Activated CD4-positive, alpha-beta T cell treated with anti-CD3 and anti-CD28 coated beads, Interleukin-2, amount 50 U/mL, for 16 hours (primary cell): ENCODE results near the gene ARSK.

Experiments
- DNase-seq: peaks from one replicate; pipeline ENCODE4 v3.0.0-alpha.2; 2020

ARSK gene, protein sequence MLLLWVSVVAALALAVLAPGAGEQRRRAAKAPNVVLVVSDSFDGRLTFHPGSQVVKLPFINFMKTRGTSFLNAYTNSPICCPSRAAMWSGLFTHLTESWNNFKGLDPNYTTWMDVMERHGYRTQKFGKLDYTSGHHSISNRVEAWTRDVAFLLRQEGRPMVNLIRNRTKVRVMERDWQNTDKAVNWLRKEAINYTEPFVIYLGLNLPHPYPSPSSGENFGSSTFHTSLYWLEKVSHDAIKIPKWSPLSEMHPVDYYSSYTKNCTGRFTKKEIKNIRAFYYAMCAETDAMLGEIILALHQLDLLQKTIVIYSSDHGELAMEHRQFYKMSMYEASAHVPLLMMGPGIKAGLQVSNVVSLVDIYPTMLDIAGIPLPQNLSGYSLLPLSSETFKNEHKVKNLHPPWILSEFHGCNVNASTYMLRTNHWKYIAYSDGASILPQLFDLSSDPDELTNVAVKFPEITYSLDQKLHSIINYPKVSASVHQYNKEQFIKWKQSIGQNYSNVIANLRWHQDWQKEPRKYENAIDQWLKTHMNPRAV

DNA sequence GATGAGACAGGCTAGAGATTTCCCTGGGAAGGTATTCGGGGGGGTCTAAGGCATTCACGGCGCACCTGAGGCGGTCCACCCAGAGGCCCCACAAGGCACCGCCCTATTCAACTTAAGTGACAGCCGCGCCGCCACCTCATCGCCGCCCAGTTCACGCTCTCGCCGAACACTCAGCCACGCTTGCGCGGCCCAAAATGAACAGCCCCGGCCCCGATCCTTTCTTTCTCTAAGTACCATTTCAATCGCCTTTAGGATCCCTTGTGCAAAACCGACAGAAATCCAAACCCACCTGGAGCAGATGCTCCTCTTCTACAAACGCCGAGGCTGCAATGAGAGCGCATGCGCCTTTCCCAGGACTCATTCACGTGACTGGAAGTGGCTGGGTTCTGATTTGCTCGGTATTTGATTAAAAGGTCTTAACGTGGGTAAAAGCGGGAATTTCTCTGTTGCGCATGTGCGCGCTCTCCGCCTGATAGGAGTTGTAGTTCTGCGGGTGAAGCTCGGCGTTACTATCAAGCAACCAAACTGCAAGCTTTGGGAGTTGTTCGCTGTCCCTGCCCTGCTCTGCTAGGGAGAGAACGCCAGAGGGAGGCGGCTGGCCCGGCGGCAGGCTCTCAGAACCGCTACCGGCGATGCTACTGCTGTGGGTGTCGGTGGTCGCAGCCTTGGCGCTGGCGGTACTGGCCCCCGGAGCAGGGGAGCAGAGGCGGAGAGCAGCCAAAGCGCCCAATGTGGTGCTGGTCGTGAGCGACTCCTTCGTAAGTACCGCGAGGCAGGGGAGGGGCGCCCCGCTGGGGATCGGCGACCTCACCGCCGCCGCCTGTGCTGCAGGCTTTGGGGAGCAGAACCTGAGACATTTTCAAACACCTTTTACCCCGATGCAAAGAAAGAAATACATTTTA lies at the start of gene ARSK, which contains the start of gene SKIC3:
Gene ARSK, plus strand, starts transcription at position 455 of the 902 bp plus-strand sequence. Its CDS starts 178 bp downstream, at position 633.
Gene SKIC3, minus strand, starts transcription at position 331 of the 902 bp plus-strand sequence. CDS start 7,827 bp downstream, outside the sequence.
- DNase-seq = peak; percentile 98

DNA sequence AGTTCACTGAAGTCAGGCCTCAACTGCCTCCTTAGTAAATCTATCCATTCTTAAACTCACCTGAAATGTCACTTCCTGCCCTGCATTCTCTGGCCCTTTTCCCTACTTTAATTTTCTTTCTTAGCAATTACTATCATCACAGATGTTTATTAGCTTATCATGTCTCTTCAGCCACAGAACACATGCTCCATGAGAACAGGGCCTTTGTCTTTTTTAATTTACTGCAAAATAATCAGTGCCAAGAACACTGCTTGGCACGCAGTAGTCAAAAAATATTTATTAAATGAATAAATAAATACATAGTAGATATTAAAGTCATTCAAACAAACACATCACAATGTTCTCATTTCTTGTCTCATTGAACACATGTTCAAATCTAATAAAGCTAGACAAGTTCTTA lies 46.4 kb upstream of the ARSK start:
- DNase-seq = no peak

DNA sequence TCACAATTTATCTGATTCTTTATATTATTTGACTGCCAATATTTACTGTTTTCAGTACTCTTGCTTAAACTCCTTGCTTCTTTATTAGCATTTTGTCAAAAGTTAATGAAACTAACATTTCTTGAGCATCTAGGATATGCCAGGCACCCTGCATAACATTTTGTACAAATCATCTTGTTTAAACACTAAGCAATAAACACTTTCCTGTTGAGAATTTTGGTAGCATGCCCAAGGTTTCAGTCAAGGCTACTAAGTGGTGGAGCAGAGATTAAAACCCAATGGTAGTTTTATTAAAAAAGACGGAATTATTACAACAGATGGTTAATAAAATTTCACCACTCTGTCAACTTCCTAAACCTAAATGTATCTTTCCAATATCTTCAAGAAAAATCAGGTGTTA lies 43.3 kb upstream of the ARSK start:
- no peak for DNase-seq

DNA sequence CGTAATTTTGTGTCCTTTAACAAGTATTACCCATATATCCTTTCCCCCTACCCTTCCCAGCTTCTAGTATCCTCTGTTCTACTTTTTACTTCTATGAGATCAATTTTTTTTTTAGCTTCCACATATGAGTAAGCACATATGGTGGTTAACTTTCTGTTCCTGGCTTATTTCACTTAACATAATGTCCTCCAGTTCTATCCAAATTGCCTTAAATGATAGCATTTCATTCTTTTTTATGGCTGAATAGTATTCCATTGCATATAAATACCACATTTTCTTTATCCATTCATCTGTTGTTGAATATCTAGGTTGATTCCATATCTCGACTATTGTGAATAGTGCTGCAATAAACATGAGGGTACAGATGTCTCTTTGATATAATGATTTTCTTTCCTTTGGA lies 36.5 kb upstream of the ARSK start:
- no peak for DNase-seq

DNA sequence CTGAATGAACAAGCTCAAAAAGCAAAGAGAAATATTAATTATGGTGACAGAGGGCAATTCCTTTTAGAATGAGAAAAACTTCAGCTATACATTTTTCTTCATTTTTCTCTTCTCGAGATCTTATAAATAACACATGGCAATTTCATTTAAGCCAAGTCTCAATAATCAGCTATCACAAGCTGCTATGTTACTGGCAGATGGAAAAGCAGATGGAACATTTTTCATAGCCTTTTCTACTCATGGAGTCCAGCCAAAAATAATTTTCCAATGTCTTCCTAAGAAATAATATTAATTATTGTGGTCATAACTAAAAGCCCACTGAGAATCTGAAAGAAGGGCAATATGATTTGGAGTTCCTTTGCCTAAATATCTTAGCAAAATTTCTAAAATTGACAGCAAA lies 35.8 kb upstream of the ARSK start:
- DNase-seq = no peak

DNA sequence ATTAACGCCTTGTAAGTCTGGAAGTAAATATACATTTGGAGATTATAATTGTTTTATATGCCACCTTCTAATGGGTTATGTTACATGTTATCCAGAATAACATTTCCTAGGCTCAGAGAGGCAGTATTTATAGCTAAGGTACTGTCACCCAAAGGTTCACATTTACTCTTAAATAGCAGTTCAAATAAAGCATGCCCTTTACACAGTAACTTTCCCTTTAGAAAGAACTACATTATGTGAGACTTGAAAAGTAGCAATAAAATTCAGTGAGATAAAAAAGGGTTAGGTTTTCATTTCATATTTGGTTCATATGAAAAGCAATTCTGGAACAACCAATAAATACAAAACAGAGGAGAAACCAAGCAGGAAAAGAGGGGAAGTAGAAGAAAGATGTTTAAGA lies 35.2 kb upstream of the ARSK start:
- no peak for DNase-seq

DNA sequence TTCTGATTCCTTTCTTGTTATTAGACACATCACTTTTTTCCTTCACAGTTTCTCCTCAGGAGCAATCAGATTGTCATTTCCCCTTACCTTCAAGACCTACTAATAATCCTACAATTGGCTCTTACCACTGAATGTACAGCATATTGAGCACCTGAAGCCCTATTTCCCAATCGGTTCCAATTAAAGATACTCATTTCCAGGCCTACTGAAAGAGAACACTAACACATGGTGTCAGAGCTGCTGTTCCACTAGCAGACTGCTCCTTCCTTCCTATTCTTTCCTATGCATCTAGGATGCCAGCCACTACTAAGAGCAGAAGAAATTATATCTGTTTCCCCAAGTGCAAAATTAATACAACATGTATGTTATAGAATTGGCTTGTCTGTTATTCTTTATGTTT lies 34.7 kb upstream of the ARSK start:
- no peak for DNase-seq

DNA sequence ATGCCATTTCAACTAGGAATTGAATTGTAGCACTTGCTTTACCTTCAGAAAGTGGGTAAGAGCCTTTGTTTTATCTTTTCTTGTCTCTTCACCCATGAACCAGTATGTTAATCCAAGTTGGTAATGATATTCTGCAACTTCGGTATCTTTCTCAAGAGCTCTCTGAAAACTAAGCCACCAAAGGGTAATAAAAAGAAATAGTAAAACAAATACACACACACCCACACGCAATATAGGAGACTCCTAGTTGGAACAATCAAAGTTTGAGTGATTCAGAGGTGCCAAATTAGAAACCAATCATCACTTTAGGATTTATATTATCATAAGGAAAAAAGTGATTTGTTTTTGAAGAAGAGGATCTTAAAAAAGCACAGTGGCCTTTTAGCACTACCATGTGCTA lies 30.5 kb upstream of the ARSK start:
- no peak for DNase-seq

DNA sequence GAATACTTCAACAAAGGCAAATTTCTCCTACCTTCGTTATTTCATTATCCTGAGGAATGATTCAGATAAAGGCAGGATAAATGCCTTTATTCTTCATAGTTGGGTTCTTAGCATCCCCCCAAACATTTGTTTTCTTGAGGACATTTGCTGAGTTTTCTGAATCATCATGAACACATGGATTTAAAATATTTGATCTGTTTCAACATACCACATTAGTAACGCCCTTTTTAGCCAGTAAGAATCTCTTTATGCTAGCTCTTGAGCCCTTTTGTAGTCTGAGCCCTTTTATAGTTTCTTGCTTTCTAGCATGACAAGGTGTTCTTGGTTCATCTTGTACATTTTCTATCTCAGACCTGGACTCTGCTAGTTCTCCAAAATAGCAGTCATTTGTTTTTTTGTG lies 28.0 kb upstream of the ARSK start:
- DNase-seq = no peak

DNA sequence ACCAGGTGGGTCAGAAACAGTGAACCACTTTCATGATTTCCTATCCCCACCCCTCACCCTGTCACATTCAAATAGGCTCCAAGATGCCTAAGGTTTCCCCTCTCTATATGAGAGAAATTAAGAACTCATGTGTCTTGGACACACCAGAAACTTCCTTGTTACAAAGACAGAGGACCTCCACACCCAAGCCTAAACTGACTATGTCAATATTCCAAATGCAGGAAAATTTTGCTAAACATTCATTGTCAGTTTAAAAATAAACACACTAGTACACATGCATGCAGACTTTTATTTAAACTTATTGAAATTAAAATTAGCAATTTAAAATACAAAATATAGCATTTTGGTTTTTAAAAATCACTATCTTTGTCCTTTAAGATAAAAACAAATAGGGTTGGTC lies 26.3 kb upstream of the ARSK start:
- DNase-seq = no peak

DNA sequence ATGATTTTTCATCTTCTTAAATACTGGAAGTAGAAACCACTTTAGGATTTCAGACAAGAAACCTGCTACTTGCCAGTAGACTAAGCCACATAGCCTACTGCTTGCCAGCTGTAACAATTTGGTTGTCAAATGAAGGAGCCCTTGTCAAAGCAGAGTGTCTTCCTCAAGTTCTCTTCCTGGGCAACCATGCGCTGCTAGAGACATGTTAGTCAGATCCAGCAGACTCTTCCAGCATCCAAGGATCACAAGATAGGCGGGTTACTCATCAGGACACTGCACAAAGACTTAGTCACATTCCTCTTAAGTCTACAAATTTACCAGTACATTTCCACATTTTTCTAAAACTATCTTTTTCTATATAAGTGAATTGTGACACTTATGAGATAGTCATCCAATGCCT lies 24.5 kb upstream of the ARSK start:
- DNase-seq = no peak

DNA sequence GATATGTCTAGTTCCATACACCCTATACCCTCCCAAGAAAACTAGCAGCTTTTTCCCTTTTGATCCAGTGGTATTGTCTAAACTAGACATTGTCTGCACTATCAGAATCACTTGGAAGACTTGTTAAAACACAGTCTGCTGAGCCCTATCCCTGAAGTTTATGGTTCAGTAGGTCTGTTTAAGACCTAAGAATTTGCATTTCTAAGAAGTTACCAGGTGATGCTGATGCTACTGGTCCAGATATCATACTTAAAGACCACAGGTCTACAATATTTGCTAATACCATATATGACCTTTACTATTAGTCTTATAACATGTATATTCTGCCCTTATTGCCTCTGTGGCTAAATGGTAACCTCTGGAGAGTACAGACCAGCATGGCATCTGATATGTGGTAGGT lies 23.4 kb upstream of the ARSK start:
- DNase-seq = no peak

DNA sequence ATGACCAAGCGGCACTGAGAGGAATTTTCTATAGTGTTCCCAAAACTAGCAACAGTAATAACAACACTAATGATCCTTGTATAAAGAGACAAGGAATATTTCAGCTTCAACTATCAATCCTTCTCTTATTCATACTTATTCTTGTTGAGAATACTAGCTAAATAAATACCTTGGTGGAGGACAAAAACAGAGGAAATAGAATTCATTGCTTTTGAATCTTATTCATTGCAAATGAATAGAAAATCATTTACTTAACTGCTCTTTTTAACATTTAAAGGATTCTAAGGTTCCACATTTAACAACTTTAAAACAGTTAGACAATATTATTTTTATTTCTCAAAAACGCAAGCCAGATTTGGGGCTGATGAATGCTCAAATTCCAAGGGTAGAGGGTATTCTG lies 22.5 kb upstream of the ARSK start:
- DNase-seq = no peak

DNA sequence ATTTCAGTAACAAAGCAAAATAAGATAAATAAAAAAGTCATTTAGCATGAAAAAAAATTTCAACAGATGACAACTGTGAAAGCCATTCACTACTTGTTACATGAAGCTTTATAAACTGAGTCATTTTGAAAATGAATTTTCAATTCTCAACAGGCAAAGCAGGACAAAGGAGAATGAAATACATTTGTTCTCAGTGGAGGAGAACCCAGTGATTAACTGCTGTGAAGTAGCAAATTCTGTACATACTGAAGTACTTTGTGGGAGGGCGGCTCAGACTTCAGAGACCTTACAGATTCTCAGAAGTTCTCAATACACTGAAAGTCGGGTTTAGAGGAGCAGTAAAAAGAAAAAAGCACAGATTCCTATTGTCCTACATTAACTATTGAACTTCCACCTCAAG lies 21.8 kb upstream of the ARSK start:
- peak; percentile 25 for DNase-seq

DNA sequence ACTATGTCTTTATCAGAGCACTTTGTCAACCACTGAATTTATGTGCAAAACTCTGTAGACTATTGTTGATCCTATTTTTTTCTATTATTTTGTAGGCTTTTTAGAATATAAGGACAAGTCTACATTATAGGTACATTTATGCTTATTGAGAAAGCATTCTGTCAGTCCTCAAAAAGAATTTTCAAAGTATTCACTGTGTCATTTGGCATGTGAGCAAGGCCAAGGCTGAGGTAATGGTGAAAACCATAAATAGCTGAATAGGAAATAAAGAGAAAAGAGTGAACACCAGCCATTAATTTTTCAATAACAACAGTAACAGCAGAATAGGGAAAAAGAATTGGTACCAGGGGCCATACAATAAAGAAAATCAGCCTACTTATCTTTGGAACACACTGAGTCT lies 21.1 kb upstream of the ARSK start:
- DNase-seq = no peak

DNA sequence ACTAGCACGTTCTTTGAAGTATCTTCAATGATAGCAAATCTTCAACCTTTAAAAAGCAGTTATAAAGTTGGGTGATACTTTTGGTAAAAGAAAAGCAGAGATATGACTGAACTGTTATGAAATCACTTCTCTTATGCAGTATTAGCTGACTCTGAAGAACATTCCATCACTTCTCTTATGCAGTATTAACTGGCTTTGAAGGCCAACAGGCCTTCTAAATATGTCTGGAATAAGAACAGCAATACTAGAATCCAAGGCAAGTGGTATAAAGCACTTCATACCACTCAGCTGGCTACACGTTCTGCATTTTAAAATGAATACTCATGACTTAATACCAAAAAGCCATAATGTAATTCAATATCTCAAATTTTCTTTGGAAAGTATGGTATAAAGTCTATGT lies 17.4 kb upstream of the ARSK start:
- DNase-seq = no peak

DNA sequence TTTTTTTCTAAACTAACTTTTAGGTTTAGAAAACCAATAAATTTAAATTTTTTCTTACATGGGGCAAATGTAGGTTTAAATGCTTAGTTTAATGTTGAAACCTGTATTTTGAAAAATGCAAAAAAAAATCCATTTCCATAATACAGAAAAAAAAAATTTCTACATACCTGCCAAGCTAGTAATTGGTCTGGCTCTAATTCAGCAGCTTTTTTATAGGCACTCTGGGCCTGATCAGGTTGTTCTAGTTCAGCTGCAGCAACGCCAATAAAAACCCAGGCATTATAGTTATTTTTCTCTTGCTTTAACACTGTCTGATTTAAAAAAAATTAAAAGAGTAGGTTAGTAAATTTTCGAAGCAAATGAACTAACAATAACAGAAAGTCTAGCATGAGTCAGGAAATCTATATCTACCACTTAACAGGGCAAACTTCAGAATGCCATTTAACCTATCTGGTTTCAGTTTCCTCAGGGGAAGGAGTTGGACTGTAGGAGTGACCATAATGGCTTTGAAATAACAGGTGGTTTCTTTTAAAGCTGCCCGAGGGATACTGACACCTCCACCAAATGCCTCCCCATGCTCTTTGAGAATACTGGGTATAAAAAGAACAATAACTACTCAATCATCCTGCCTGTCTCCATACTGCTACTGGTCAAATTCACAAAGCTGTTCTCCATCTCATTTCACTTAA lies 11.7 kb upstream of the ARSK start:
- no peak for DNase-seq

DNA sequence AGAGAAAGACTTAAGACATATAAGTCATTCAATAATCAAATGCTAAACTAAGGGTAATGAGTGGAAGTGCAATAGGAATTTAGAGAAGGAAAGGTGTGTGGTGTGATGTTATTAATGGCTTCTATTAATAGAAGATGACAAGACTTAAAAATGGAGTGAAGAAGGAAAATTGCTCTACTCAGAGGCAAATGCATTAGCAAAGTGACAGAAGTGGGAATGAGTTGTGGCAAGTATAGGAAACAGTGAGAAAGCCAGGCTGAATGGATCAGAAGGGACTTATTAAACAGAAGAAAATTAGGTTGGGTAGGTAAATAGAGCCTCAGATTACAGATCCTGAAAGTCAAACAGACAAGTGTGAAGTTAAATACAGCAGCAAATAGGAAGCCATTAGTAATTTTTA lies 5.9 kb upstream of the ARSK start:
- DNase-seq = no peak

DNA sequence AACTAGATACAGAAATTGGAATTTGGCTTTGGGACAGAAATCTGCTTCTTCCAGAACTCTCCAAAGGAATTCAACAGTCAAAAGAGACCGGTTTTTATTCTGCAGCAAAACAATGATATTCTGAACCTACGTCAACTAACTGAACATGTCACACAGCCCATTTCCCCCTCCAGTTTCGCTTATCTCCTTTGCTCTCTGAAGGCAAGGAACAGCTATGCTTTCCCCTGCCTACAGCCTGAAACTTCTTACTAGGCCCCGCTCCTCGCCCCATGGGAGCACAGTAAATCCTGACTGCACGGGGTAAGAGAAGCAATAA lies 612 bp upstream of the ARSK start:
- DNase-seq = no peak

DNA sequence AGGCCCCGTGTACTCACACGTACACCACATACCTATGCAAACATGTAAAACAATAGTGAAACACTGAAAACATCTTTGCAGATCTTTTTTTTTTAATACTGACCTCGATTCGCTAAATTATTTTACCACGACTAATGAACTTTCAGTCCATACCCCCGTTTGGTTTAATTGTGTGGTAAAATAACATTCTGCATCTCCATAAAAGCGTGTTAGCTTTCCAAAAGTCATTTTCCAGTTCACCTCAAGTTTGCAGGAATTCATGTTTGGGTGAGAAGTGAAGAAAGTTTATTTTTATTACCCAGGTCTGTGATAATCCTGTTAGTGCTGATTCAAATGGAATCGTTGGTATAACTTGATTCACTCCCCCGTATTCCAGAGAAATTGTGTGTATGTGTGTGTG lies 652 bp downstream of the ARSK start:
- DNase-seq = no peak

DNA sequence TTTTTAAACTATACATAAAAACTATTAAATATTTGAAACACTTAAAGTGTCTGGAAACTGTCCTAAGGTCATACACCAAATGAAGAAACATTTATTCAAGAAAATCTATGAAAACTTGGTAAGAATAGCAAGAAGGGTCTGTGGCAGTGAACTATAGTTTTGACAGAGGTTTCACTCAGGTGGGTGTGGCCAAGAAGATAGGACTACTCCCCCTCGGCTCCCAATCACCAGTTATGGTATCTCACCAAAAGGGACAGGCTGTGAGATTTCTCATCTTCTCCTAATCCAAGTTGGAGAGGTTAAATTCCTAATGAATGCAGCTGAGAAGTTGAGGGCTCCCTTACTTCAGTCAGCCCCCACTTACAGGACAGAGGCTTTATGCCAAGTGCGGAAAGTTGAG lies 2.9 kb downstream of the ARSK start:
- no peak for DNase-seq

DNA sequence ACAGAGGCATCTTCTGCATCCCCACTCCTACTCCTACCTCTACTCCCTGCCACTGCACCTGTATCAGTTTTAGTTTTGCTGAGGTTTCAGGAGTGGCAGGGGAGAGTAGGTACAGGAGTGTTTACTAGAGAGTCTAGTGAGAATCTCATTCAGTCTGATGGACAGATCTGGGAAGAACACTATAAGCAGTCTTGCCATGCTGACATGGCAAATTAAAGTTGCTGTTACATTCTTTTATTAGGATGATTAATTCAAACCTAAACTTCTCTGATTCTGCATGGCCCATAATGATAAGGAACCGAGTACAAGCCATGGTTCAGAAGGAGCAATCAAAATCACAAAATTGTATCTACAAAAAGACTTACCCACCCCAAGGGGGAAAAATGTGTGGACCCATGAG lies 7.4 kb downstream of the ARSK start:
- DNase-seq = no peak

DNA sequence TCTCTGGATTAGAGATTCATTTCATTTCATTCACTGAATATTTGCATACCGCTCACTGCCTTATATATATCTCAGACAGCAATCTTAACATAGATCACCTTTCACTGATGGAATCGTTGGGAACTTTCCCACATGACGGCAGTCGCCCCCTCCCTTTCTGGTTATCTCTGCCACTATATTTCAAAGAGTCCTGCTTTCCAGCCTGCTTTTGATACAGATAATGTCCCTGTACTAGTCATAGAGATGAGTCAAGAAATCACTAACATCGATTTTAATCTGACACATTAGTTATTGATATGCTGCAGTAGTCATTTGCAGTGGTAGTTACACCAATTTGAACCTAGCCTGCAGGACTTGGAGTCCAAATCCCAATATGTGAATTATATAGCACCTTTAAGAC lies 8.5 kb downstream of the ARSK start:
- no peak for DNase-seq
